Upper lobe of left lung (tissue), 4 donors: ENCODE results near the gene SH2B3.

Experiments used
- EP300 ChIP-seq, 4 donors: sonication (generic); formaldehyde crosslinking; IDR thresholded peaks; one replicate each; pipeline ENCODE4 v1.5.1; 2017; ENCODE audit warnings: antibody characterized with exemption in 4 of 4, control low read depth in 2 of 4
- POLR2A ChIP-seq, 4 donors: fragments of 450-650 bp; IDR thresholded peaks; one replicate each; pipeline ENCODE4 v1.5.1; 2016 to 2017; ENCODE audit warnings: antibody characterized with exemption in 4 of 4, mild to moderate bottlenecking in 2 of 4
- POLR2AphosphoS5 ChIP-seq, 2 donors: sonication (generic); formaldehyde crosslinking; IDR thresholded peaks; one replicate each; pipeline ENCODE4 v1.5.1; 2017; ENCODE audit warnings: antibody characterized with exemption in 2 of 2
- TF ChIP-seq, protein P1 (sequence below), 6 experiments: fragments of 450-650 bp in 4 of 6; fragments of 200-600 bp in 2 of 6; sonication (generic) in 2 of 6; IDR thresholded peaks; one replicate each; pipeline ENCODE4 v1.5.1; 2016 to 2019; ENCODE audit warnings: antibody characterized with exemption in 6 of 6

DNA sequence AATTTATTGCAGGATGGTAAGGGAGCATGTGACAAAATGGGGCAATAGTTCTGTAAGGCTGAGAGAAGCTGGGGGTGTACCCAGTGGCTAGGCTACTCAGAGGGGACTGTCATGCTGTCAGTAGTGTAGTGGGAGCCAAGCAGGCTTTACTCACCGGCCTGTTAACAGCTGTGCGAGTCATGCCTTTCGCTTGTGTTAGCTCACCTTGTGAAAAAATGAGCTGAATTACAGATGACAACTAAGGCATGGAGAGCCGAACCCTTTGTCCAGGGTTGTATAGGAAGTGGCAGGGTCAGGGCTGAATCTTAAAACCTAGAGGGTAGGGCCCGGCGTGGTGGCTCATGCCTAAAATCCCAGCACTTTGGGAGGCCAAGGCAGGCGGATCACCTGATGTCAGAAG lies 37.9 kb downstream of the SH2B3 start:
- peak in 1 of 4 donors; percentile 42 for TF ChIP-seq POLR2A (IDR thresholded peaks at IDR 0.05)
- TF ChIP-seq, protein P1, sequence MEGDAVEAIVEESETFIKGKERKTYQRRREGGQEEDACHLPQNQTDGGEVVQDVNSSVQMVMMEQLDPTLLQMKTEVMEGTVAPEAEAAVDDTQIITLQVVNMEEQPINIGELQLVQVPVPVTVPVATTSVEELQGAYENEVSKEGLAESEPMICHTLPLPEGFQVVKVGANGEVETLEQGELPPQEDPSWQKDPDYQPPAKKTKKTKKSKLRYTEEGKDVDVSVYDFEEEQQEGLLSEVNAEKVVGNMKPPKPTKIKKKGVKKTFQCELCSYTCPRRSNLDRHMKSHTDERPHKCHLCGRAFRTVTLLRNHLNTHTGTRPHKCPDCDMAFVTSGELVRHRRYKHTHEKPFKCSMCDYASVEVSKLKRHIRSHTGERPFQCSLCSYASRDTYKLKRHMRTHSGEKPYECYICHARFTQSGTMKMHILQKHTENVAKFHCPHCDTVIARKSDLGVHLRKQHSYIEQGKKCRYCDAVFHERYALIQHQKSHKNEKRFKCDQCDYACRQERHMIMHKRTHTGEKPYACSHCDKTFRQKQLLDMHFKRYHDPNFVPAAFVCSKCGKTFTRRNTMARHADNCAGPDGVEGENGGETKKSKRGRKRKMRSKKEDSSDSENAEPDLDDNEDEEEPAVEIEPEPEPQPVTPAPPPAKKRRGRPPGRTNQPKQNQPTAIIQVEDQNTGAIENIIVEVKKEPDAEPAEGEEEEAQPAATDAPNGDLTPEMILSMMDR (IDR thresholded peaks at IDR 0.05) = no peak
- no peak for TF ChIP-seq POLR2AphosphoS5 (IDR thresholded peaks at IDR 0.05)
- no peak for TF ChIP-seq EP300 (IDR thresholded peaks at IDR 0.05)
